Muscle of leg (tissue), 11 donors: ENCODE results near the gene KRTAP10-12. TPM values are rescaled to one million over a fixed set of nuclear protein-coding genes. Genes with fewer than 3 reads are reported as not detected.

Experiments
- DNase-seq: peaks from one replicate; pipeline ENCODE4 v3.0.0; 2013
- H3K27ac ChIP-seq: one replicate; pipeline ENCODE4 v1.5.1; 2013; ENCODE audit warnings: mild to moderate bottlenecking, low read length, control low read depth
- H3K27me3 ChIP-seq: one replicate; pipeline ENCODE4 v1.6.1; 2013; ENCODE audit warnings: low read length; ENCODE audit not compliant: control insufficient read depth, insufficient read depth
- H3K36me3 ChIP-seq: one replicate; pipeline ENCODE4 v1.6.1; 2013; ENCODE audit warnings: low read length; ENCODE audit not compliant: control insufficient read depth, insufficient read depth
- H3K4me1 ChIP-seq: one replicate; pipeline ENCODE4 v1.6.1; 2013; ENCODE audit warnings: low read length; ENCODE audit not compliant: control insufficient read depth, insufficient read depth
- H3K4me3 ChIP-seq: one replicate; pipeline ENCODE4 v1.5.1; 2013; ENCODE audit warnings: low read length, control low read depth
- H3K9me3 ChIP-seq: replicated peaks from 2 replicates; pipeline ENCODE4 v1.6.1; 2013; ENCODE audit warnings: low read depth, low read length; ENCODE audit not compliant: control insufficient read depth
- WGBS: methylation state at CpG from one replicate; pipeline ENCODE4 v1.1.5; 2013; ENCODE audit warnings: missing lambda C conversion rate; ENCODE audit not compliant: insufficient coverage; 5-methylcytosine and 5-hydroxymethylcytosine counted together
- polyA plus RNA-seq, 8 donors: library from polyadenylated mRNA; unstranded; fragments of 120-200 nt; gene quantifications; one replicate each; pipeline versions ENCODE4 v1.2.1 to v1.2.3, GENCODE V29; 2013; ENCODE audit warnings: inconsistent platforms in 1 of 8, low replicate concordance in 1 of 8; ENCODE audit not compliant: insufficient read length in 8 of 8, insufficient read depth in 1 of 8
- total RNA-seq: library from RNA; stranded (reverse); fragments of 120-200 nt; gene quantifications from one replicate; pipeline ENCODE4 v1.2.4, GENCODE V29; 2013

KRTAP10-12 gene
- total and polyA plus RNA-seq, 9 donors, result not detected

DNA sequence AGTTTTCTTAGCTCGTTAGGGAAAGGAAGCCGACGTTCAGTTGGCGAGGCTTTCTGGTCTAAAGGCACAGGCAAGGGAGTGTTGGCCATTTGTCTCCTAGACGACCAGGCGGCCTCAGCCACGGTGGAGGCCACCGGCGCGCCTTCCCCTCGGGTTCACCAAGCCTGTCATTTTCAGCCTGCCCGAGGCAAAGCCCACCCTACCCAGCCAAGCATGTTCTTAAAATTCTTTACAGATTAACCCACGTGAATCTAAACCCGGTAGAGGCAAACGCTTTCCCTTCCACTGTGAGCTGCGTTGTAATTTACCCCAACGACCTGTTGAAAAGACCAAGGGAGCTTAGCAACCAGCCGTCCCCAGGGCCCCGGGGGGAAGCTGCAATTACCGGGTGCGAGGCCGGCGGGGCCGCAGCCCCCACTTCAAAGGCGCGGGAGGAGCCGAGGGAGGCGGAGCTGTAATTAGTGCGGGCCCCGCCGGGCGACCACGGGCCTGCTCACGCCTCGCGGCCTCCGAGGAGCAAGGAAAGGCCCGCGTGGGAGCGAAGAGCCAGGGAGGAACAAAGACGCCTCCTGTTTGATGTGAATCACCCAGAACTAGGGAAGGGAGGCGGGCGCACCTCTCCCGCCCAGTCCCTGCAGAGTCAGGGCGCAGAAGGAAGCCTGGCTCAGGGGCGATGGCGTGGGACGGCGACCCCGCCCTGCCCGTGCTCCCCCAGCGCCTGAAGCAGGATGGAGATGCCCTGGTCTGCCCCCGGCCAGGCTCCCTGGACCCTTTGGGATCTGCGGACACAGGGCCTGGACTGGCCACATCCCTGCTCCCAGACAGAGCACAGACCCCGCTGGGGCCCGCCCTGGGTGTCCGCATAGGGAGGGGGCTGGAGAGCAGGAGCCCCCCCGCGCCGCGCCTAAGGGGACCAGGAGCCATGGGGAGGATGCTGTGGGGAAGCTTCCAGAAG is 26.5 kb downstream of the KRTAP10-12 start:
- no peak overlapping the region for H3K4me3 ChIP-seq
- H3K36me3 ChIP-seq, result no peaks in the 10 kb centered on the region
- no peak overlapping the region for H3K27ac ChIP-seq
- 18% methylated on average over 61 of the region's 61 CpGs for WGBS
- H3K9me3 ChIP-seq, result no peaks in the 10 kb centered on the region
- peaks cover 50% of the 10 kb centered on the region for H3K27me3 ChIP-seq
- H3K4me1 ChIP-seq, result peaks cover 9% of the 10 kb centered on the region
- peak; percentile 47 for DNase-seq

DNA sequence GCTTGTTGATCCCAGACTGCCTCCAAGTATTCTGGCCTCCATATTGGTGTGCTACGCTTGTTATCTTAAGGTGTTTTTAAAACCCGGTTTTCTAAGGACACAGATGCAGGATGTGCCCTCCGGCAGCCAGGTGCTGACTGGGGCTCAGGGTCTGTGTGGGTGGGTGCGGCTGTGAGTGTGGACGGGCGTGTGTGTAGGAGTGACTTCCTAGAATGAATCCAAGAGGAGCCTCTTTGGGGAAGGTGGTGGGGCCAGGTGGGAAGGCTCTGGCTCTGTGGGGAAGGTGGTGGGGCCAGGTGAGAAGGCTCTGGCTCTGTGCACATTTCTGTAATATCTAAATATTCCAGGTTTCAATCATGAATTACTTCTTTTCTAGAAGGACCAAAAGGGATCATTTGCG is 27.2 kb downstream of the KRTAP10-12 start:
- WGBS, result 89% methylated on average over 6 of the region's 7 CpGs
- Histone ChIP-seq H3K27me3 (peaks cover 45% of the 10 kb centered on the region), H3K4me1 (peaks cover 9% of the 10 kb centered on the region), H3K36me3 (no peaks in the 10 kb centered on the region), H3K9me3 (no peaks in the 10 kb centered on the region), H3K4me3 (no peak overlapping the region), H3K27ac (no peak overlapping the region)
- no peak for DNase-seq

DNA sequence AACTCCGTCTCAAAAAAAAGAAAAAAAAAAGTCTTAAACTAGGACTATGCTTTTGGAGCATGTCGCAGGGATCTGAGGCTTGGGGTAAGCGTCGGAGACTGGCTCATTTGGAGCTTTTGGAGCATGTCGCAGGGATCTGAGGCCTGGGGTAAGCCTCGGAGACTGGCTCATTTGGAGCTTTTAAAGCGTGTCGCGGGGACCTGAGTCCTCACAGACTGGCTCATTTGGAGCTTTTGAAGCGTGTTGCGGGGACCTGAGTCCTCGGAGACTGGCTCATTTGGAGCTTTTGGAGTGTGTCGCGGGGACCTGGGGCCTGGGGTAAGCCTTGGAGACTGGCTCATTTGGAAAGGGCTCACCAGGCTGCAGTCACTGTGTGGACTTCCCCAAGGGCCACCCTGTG is 28.0 kb downstream of the KRTAP10-12 start:
- Histone ChIP-seq H3K4me3 (no peak overlapping the region), H3K36me3 (no peaks in the 10 kb centered on the region), H3K9me3 (no peaks in the 10 kb centered on the region), H3K27ac (no peak overlapping the region), H3K27me3 (peaks cover 45% of the 10 kb centered on the region), H3K4me1 (peaks cover 9% of the 10 kb centered on the region)
- 85% methylated on average over 14 of the region's 14 CpGs for WGBS
- no peak for DNase-seq

- Histone ChIP-seq H3K27ac (no peak overlapping the region), H3K36me3 (no peaks in the 10 kb centered on the region), H3K4me3 (no peak overlapping the region), H3K27me3 (peaks cover 41% of the 10 kb centered on the region), H3K4me1 (peaks cover 9% of the 10 kb centered on the region), H3K9me3 (no peaks in the 10 kb centered on the region)
- WGBS, result 58% methylated on average over 6 of the region's 6 CpGs
- DNase-seq, result no peak
These were observed 29.9 kb downstream of the KRTAP10-12 start for GRCh38 chr21:44726826-44727225.

DNA sequence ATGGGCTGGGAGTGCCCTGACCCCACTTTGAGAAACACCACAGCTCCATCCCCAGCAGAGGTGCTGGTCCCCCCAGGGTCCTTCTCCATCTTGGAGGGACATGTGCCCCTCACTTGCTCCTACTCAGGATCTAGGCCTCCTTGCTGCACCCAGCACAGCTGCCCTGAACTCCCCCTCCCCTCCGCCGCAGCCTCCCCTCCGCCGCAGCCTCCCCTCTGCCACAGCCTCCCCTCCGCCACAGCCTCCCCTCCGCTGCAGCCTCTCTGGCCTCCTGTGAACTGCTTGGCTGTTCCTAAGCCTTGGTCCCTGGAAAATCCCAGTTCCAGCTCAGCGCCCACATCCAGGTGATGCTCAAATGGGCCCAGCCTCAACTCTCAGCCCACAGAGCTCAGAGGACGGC is 30.3 kb downstream of the KRTAP10-12 start:
- Histone ChIP-seq H3K9me3 (no peaks in the 10 kb centered on the region), H3K4me1 (peaks cover 9% of the 10 kb centered on the region), H3K4me3 (no peak overlapping the region), H3K36me3 (no peaks in the 10 kb centered on the region), H3K27me3 (peaks cover 41% of the 10 kb centered on the region), H3K27ac (no peak overlapping the region)
- WGBS, result 96% methylated on average over 8 of the region's 8 CpGs
- no peak for DNase-seq

GRCh38 chr21:44727757-44728156 is 30.8 kb downstream of the KRTAP10-12 start:
- 80% methylated on average over 7 of the region's 9 CpGs for whole genome bisulfite sequencing
- DNase-seq, result no peak
- H3K36me3 ChIP-seq, result no peaks in the 10 kb centered on the region

GRCh38 chr21:44728716-44729115 is 31.7 kb downstream of the KRTAP10-12 start:
- Histone ChIP-seq H3K27ac (no peak overlapping the region), H3K36me3 (no peaks in the 10 kb centered on the region)
- WGBS, result 96% methylated on average over 5 of the region's 14 CpGs

More at GRCh38 chr21:44727757-44728156, 30.8 kb downstream of the KRTAP10-12 start:
- Histone ChIP-seq H3K4me1 (peaks cover 9% of the 10 kb centered on the region), H3K9me3 (no peaks in the 10 kb centered on the region), H3K27ac (no peak overlapping the region), H3K27me3 (peaks cover 39% of the 10 kb centered on the region), H3K4me3 (no peak overlapping the region)

GRCh38 chr21:44729336-44730027 is 32.5 kb downstream of the KRTAP10-12 start:
- Histone ChIP-seq H3K4me1 (no peaks in the 10 kb centered on the region), H3K36me3 (no peaks in the 10 kb centered on the region), H3K4me3 (no peak overlapping the region), H3K9me3 (no peaks in the 10 kb centered on the region), H3K27ac (no peak overlapping the region), H3K27me3 (peaks cover 26% of the 10 kb centered on the region)
- DNase-seq, result no peak
- WGBS, result 94% methylated on average over 22 of the region's 23 CpGs

More at GRCh38 chr21:44728716-44729115, 31.7 kb downstream of the KRTAP10-12 start:
- DNase-seq, result no peak
- peaks cover 3% of the 10 kb centered on the region for H3K4me1 ChIP-seq
- no peak overlapping the region for H3K4me3 ChIP-seq
- no peaks in the 10 kb centered on the region for H3K9me3 ChIP-seq
- H3K27me3 ChIP-seq, result peaks cover 33% of the 10 kb centered on the region

DNA sequence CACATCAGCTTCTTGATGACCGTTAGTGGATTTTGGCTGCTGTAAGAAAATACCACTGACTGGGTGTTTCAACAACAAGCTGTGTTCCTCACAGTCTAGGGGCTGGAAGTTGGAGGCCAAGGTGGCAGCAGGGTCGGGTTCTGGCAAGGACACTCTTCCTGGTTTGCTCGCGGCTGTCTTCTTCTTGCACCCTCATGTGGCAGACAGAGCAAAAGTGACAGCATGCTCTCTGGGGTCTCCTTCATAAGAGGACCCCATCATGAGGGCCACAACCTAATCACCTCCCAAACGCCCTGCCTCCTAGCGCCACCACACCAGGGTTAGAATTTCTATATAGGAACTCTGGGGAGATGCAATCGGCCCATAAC is 33.0 kb downstream of the KRTAP10-12 start:
- no peaks in the 10 kb centered on the region for H3K36me3 ChIP-seq
- no peak for DNase-seq
- H3K27me3 ChIP-seq, result peaks cover 21% of the 10 kb centered on the region
- 90% methylated on average over 5 of the region's 7 CpGs for WGBS
- H3K9me3 ChIP-seq, result no peaks in the 10 kb centered on the region
- no peak overlapping the region for H3K27ac ChIP-seq
- H3K4me1 ChIP-seq, result no peaks in the 10 kb centered on the region
- no peak overlapping the region for H3K4me3 ChIP-seq

GRCh38 chr21:44730951-44731579 is 34.1 kb downstream of the KRTAP10-12 start:
- no peak overlapping the region for H3K27ac ChIP-seq
- no peaks in the 10 kb centered on the region for H3K36me3 ChIP-seq
- no peaks in the 10 kb centered on the region for H3K4me1 ChIP-seq
- H3K4me3 ChIP-seq, result no peak overlapping the region
- peaks cover 20% of the 10 kb centered on the region for H3K27me3 ChIP-seq
- DNase-seq, result no peak
- peaks cover 7% of the 10 kb centered on the region for H3K9me3 ChIP-seq
- WGBS, result 51% methylated on average over 9 of the region's 9 CpGs
